ENCODE measurements around the gene PODXL2.

GRCh38 chr3:127678611-127679533 is 49.9 kb downstream of the PODXL2 start:
- no peak for TF ChIP-seq CTCF (IDR thresholded peaks at IDR 0.05)
- TF ChIP-seq POLR2A (IDR thresholded peaks at IDR 0.05): no peak
